ENCODE data around the gene MAPK1. TPM values are rescaled to one million over a fixed set of nuclear protein-coding genes. Genes with fewer than 3 reads are reported as not detected.
A peak's percentile ranks its signal among the peaks of the same experiment; 100 is the strongest.

MAPK1 gene
- total and polyA plus RNA-seq, 9 of the 15 experiments (the other 6 are each of a cell fraction or from before 2014, with no cell fraction given) = 46.3 to 575 (median 283) TPM

GRCh38 chr22:21903283-21903682 is 35.8 kb upstream of the MAPK1 start:
- Histone ChIP-seq H3K9me1 (ENCODE audit: control insufficient read depth, insufficient read depth, low read length) (no peaks in the 10 kb centered on the region), H3K27ac (ENCODE audit: extremely low read depth, low read depth, low read length) (no peak overlapping the region), H3K4me2 (ENCODE audit: insufficient read depth, low read length) (no peak overlapping the region), H2AFZ (ENCODE audit: low read depth, low read length) (no peak overlapping the region), H4K20me1 (replicated peaks; ENCODE audit: control insufficient read depth, insufficient read depth, low read length) (peaks cover 8% of the 10 kb centered on the region; the same call in 1 of the 2 replicates), H3K27me3 (ENCODE audit: control insufficient read depth in 2 of 2, insufficient read depth in 2 of 2, low read length in 2 of 2) (peaks cover 11 to 32% of the 10 kb centered on the region in 2 experiments; a peak in 4 of 5 replicates), H3K36me3 (ENCODE audit: control insufficient read depth, insufficient read depth, low read length) (no peaks in the 10 kb centered on the region), H3K9ac (ENCODE audit: insufficient read depth in 1 of 2, low read depth in 2 of 2, low read length in 2 of 2) (no peak overlapping the region), H3K4me3 (no peak overlapping the region), H3K4me1 (replicated peaks in 1 of 2; ENCODE audit: control insufficient read depth in 2 of 2, insufficient read depth in 2 of 2, low read length in 2 of 2) (0 out of 5 replicates have a peak, but pooled peaks cover 0 to 4% of the 10 kb centered on the region in 2 experiments), H3K79me2 (ENCODE audit: control insufficient read depth, insufficient read depth, low read length) (no peaks in the 10 kb centered on the region), H3K9me3 (replicated peaks; ENCODE audit: control insufficient read depth, insufficient read depth, low read depth, low read length) (no peaks in the 10 kb centered on the region)
- 9% methylated on average over 4 of the region's 4 CpGs for WGBS (ENCODE audit: insufficient coverage, low coverage, missing lambda C conversion rate)
- DNase-seq (ENCODE audit: extremely low read depth in 1 of 4, low spot score in 3 of 4) (no peak), FAIRE-seq (no peak), ATAC-seq (peak; percentile 3; the same call in 2 of the 3 replicates)
- ChIA-PET CTCF (ENCODE audit: low intra/inter-chr PET ratio) (interaction anchor here (0.7 to 1.1 kb wide), 2 partner anchors 28 to 191 kb away, joined by 4 read pairs; no protein-coding TSS in a partner anchor), POLR2A (interaction anchor here (0.5 to 49.7 kb wide), 10 partner anchors 8 to 870 kb away, joined by 3 to 1041 read pairs (median 4); partner anchors contain the start of gene PPM1F)
- no TSS peak for BruUV-seq (replicated peaks)
- in situ Hi-C loops (cut with MboI) = no loop called here
- no peak for TF ChIP-seq NEUROD1 (IDR thresholded peaks at IDR 0.05; ENCODE audit: borderline replicate concordance, low read depth, low read length, partially characterized antibody)
- no peak for TF ChIP-seq EWSR1 (IDR thresholded peaks at IDR 0.05; ENCODE audit: borderline replicate concordance, low read depth, partially characterized antibody)
- TF ChIP-seq ZHX1 (conservative IDR thresholded peaks at IDR 0.05; ENCODE audit: low read length) = no peak
- no peak for TF ChIP-seq GATA2 (CRISPR knock-in tag; IDR thresholded peaks at IDR 0.05)
- TF ChIP-seq PTTG1 (tag; IDR thresholded peaks at IDR 0.05; ENCODE audit: low read depth) = no peak
- no peak for TF ChIP-seq PYGO2 (tag; IDR thresholded peaks at IDR 0.05)
- no peak for TF ChIP-seq HOMEZ (CRISPR knock-in tag; IDR thresholded peaks at IDR 0.05)
- no peak for TF ChIP-seq ATF4 (CRISPR knock-in tag; IDR thresholded peaks at IDR 0.05)
- no peak for TF ChIP-seq ILK (tag; IDR thresholded peaks at IDR 0.05; ENCODE audit: borderline replicate concordance, low read depth)
- no peak for TF ChIP-seq EP300 (IDR thresholded peaks at IDR 0.05; ENCODE audit: low read length)
- peak in 1 of 2 experiments; percentile 36; a peak in 1 of 4 replicates for TF ChIP-seq SIN3A (IDR thresholded peaks at IDR 0.05; ENCODE audit: borderline replicate concordance in 2 of 2, control insufficient read depth in 1 of 2, low read depth in 2 of 2, low read length in 2 of 2)
- 0 out of 2 replicates have a peak, but pooled peaks have one; percentile 60 for TF ChIP-seq RHOXF2B (CRISPR knock-in tag; conservative IDR thresholded peaks at IDR 0.05)
- no peak for TF ChIP-seq POLR2A (conservative IDR thresholded peaks at IDR 0.05)
- intact Hi-C loops (cut with micrococcal nuclease) = no loop called here
